Measurements from ENCODE around the gene ZNF516.

Gene ZNF516

GRCh38 chr18:76407681-76408080 is 87.4 kb downstream of the ZNF516 start:
- no peak overlapping the region for H3K9ac ChIP-seq (ENCODE audit: low read length)
- H4K20me1 ChIP-seq (ENCODE audit: insufficient read depth, low read length), result no peaks in the 10 kb centered on the region
- H3K4me2 ChIP-seq (ENCODE audit: low read length), result no peak overlapping the region
- H2AFZ ChIP-seq (ENCODE audit: low read length), result no peak overlapping the region
- H3K27me3 ChIP-seq (ENCODE audit: insufficient read depth, low read length), result no peaks in the 10 kb centered on the region
- no peaks in the 10 kb centered on the region for H3K36me3 ChIP-seq (ENCODE audit: insufficient read depth, low read length)
- H3K9me2 ChIP-seq (ENCODE audit: low read depth, low read length), result no peaks in the 10 kb centered on the region
- H3K27ac ChIP-seq (ENCODE audit: low read depth, low read length, poor library complexity, severe bottlenecking), result no peak overlapping the region
- TF ChIP-seq CTCF (IDR thresholded peaks at IDR 0.05; ENCODE audit: low read length), result no peak
- no peak for TF ChIP-seq EZH2 (IDR thresholded peaks at IDR 0.05; ENCODE audit: borderline replicate concordance, low read length)
- no peaks in the 10 kb centered on the region for H3K79me2 ChIP-seq (ENCODE audit: insufficient read depth, low read length)
- no peaks in the 10 kb centered on the region for H3F3A ChIP-seq (ENCODE audit: insufficient read depth, low read length)
- no peaks in the 10 kb centered on the region for H3K4me1 ChIP-seq (ENCODE audit: insufficient read depth, low read length, severe bottlenecking)
- no peak overlapping the region for H3K4me3 ChIP-seq (ENCODE audit: low read depth, low read length, poor library complexity, severe bottlenecking)
- no peaks in the 10 kb centered on the region for H3K9me3 ChIP-seq (ENCODE audit: low read length)

- H3F3A ChIP-seq (ENCODE audit: insufficient read depth, low read length), result no peaks in the 10 kb centered on the region
- H3K9me2 ChIP-seq (ENCODE audit: low read depth, low read length), result no peaks in the 10 kb centered on the region
- H3K4me2 ChIP-seq (ENCODE audit: low read length), result no peak overlapping the region
- no peaks in the 10 kb centered on the region for H3K4me1 ChIP-seq (ENCODE audit: insufficient read depth, low read length, severe bottlenecking)
- no peaks in the 10 kb centered on the region for H3K27me3 ChIP-seq (ENCODE audit: insufficient read depth, low read length)
- no peak overlapping the region for H3K27ac ChIP-seq (ENCODE audit: low read depth, low read length, poor library complexity, severe bottlenecking)
- no peaks in the 10 kb centered on the region for H3K9me3 ChIP-seq (ENCODE audit: low read length)
- H3K4me3 ChIP-seq (ENCODE audit: low read depth, low read length, poor library complexity, severe bottlenecking), result no peak overlapping the region
- no peaks in the 10 kb centered on the region for H4K20me1 ChIP-seq (ENCODE audit: insufficient read depth, low read length)
- H2AFZ ChIP-seq (ENCODE audit: low read length), result no peak overlapping the region
- no peak overlapping the region for H3K9ac ChIP-seq (ENCODE audit: low read length)
- no peaks in the 10 kb centered on the region for H3K36me3 ChIP-seq (ENCODE audit: insufficient read depth, low read length)
- no peaks in the 10 kb centered on the region for H3K79me2 ChIP-seq (ENCODE audit: insufficient read depth, low read length)
- TF ChIP-seq EZH2 (IDR thresholded peaks at IDR 0.05; ENCODE audit: borderline replicate concordance, low read length) (no peak), CTCF (IDR thresholded peaks at IDR 0.05; ENCODE audit: low read length) (no peak)
These were observed 88.3 kb downstream of the ZNF516 start for GRCh38 chr18:76406791-76407190.

- H3K27me3 ChIP-seq (ENCODE audit: insufficient read depth, low read length), result no peaks in the 10 kb centered on the region
- no peaks in the 10 kb centered on the region for H3K9me2 ChIP-seq (ENCODE audit: low read depth, low read length)
- no peaks in the 10 kb centered on the region for H3K79me2 ChIP-seq (ENCODE audit: insufficient read depth, low read length)
- H3F3A ChIP-seq (ENCODE audit: insufficient read depth, low read length), result no peaks in the 10 kb centered on the region
- no peak overlapping the region for H3K27ac ChIP-seq (ENCODE audit: low read depth, low read length, poor library complexity, severe bottlenecking)
- no peak overlapping the region for H3K4me2 ChIP-seq (ENCODE audit: low read length)
- H4K20me1 ChIP-seq (ENCODE audit: insufficient read depth, low read length), result no peaks in the 10 kb centered on the region
- H3K4me3 ChIP-seq (ENCODE audit: low read depth, low read length, poor library complexity, severe bottlenecking), result no peak overlapping the region
- TF ChIP-seq EZH2 (IDR thresholded peaks at IDR 0.05; ENCODE audit: borderline replicate concordance, low read length) (no peak), CTCF (IDR thresholded peaks at IDR 0.05; ENCODE audit: low read length) (peak; percentile 45; the same call in 1 of the 2 replicates)
- no peaks in the 10 kb centered on the region for H3K9me3 ChIP-seq (ENCODE audit: low read length)
- H3K4me1 ChIP-seq (ENCODE audit: insufficient read depth, low read length, severe bottlenecking), result no peaks in the 10 kb centered on the region
- no peak overlapping the region for H3K9ac ChIP-seq (ENCODE audit: low read length)
- H3K36me3 ChIP-seq (ENCODE audit: insufficient read depth, low read length), result no peaks in the 10 kb centered on the region
- H2AFZ ChIP-seq (ENCODE audit: low read length), result no peak overlapping the region
These were observed 89.2 kb downstream of the ZNF516 start for GRCh38 chr18:76405681-76406356.

All from OCI-LY1 (cell line).